C4-2B (cell line): Measurements from ENCODE around the gene RNF208.

ENCODE experiments used
- ZFX ChIP-seq: fragments of 450-650 bp; IDR thresholded peaks from 2 replicates; pipeline ENCODE4 v1.6.1; 2017
- TF ChIP-seq, protein P1 (sequence below): fragments of 450-650 bp; conservative IDR thresholded peaks from 2 replicates; pipeline ENCODE4 v1.5.1; 2017; ENCODE audit warnings: mild to moderate bottlenecking

- TF ChIP-seq, protein P1, sequence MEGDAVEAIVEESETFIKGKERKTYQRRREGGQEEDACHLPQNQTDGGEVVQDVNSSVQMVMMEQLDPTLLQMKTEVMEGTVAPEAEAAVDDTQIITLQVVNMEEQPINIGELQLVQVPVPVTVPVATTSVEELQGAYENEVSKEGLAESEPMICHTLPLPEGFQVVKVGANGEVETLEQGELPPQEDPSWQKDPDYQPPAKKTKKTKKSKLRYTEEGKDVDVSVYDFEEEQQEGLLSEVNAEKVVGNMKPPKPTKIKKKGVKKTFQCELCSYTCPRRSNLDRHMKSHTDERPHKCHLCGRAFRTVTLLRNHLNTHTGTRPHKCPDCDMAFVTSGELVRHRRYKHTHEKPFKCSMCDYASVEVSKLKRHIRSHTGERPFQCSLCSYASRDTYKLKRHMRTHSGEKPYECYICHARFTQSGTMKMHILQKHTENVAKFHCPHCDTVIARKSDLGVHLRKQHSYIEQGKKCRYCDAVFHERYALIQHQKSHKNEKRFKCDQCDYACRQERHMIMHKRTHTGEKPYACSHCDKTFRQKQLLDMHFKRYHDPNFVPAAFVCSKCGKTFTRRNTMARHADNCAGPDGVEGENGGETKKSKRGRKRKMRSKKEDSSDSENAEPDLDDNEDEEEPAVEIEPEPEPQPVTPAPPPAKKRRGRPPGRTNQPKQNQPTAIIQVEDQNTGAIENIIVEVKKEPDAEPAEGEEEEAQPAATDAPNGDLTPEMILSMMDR = no peak
- TF ChIP-seq ZFX = no peak
Measured at GRCh38 chr9:137247135-137247915, 25.3 kb upstream of the RNF208 start.
